Calu3 (cell line): ENCODE results near the gene GRIN1. TPM values are rescaled to one million over a fixed set of nuclear protein-coding genes. Genes with fewer than 3 reads are reported as not detected.

ENCODE experiments used
- BruUV-seq: library from RNA; stranded (reverse); fragments of 400-500 nt; replicated peaks from 2 replicates; lab custom pipeline; 2021; lab: Mats Ljungman, UMichigan
- CTCF ChIA-PET: fragments of 300-600 bp; sonication (Branson Sonifier 250); formaldehyde crosslinking; loops from one replicate; lab custom pipeline; 2022; ENCODE audit warnings: antibody characterized with exemption; lab: Charles Lee
- DNase-seq: peaks from one replicate; pipeline ENCODE4 v3.0.0; 2022
- H3K27ac Mint-ChIP-seq: one replicate; pipeline ENCODE4 v1.8.0; 2022; ENCODE audit warnings: mixed read lengths; ENCODE audit not compliant: unreplicated experiment
- H3K27me3 Mint-ChIP-seq: one replicate; pipeline ENCODE4 v1.8.0; 2022; ENCODE audit warnings: mixed read lengths; ENCODE audit not compliant: unreplicated experiment
- H3K36me3 Mint-ChIP-seq: one replicate; pipeline ENCODE4 v1.8.0; 2022; ENCODE audit warnings: mild to moderate bottlenecking, moderate library complexity, mixed read lengths; ENCODE audit not compliant: insufficient read depth, unreplicated experiment
- H3K4me1 Mint-ChIP-seq: one replicate; pipeline ENCODE4 v1.8.0; 2022; ENCODE audit warnings: mild to moderate bottlenecking, low read depth, mixed read lengths; ENCODE audit not compliant: unreplicated experiment
- H3K4me3 Mint-ChIP-seq: one replicate; pipeline ENCODE4 v1.8.0; 2022; ENCODE audit warnings: mild to moderate bottlenecking, low read depth, moderate library complexity, mixed read lengths; ENCODE audit not compliant: unreplicated experiment
- H3K9me3 Mint-ChIP-seq: one replicate; pipeline ENCODE4 v1.8.0; 2022; ENCODE audit warnings: low read depth, mixed read lengths; ENCODE audit not compliant: unreplicated experiment
- CTCF ChIP-seq: fragments of 200-600 bp; IDR thresholded peaks from one replicate; pipeline ENCODE4 v1.8.0; 2022; ENCODE audit warnings: antibody characterized with exemption; ENCODE audit not compliant: unreplicated experiment
- intact Hi-C: fragments of 100-400 bp; cut with micrococcal nuclease; formaldehyde crosslinking; loops from one replicate; pipeline ENCODE4 v1.10.0; 2022; ENCODE audit not compliant: unreplicated experiment
- total RNA-seq: library from RNA; stranded (reverse); gene quantifications from 2 replicates; pipeline ENCODE4 v1.2.3, GENCODE V29; 2022

GRIN1 gene
- total RNA-seq, 1 experiment from 2014 or later = 0.54 TPM

DNA sequence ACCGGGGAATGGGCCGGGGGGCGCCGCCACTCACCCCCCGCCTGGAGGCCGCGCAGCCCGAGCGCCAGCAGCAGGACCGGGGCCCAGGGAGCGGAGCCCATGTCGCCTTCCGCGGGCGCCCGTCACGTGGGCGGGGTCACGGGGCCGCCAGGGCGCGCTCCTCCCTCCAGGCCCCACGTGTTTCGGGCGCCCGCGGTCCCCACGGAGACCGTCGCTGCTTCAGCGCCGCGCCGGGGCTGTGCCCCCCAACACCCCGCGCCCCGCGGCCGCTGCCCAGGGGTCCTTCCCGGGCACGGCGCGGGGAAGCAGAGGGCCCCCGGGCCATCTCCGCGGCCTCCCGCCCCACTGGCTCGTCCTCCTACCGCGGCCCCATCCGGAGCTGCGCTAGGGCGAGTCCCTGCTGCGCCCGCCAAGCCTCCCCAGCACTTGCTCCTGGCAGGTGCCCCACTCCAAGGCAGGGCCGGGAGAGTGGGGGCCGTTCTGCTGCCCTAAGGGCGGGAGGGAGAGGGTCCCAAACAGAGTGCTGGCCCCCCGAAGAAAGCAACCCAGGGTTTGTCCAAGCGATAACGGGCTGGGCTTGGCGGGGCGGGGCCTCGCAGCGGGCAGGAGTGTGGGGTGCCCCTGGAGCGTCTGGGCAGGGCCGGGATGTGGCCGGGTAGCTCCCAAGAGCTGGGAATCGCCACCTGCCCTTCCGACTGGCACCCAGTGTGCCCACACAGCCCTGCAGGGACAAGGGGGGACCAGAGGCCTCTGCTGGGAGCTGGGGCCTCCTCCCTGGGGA, 24.2 kb upstream of the GRIN1 start, which contains the start of gene DPP7:
TSS of gene DPP7 (minus strand) at position 121 of the 781 bp plus-strand sequence. CDS start at position 101, 20 bp downstream.
- no TSS peak for BruUV-seq

GRCh38 chr9:137115394-137116026, 23.4 kb upstream of the GRIN1 start:
- no peaks in the 10 kb centered on the region for H3K4me1 Mint-ChIP-seq
- TF ChIP-seq CTCF = no peak
- H3K27ac Mint-ChIP-seq = no peak overlapping the region
- intact Hi-C loops = loop anchor here (2.0 kb wide), 1 partner anchor 111 kb away; the partner anchor contains the start of gene RNF224
- no peak for DNase-seq
- peaks cover 14% of the 10 kb centered on the region for H3K27me3 Mint-ChIP-seq
- peaks cover 10% of the 10 kb centered on the region for H3K36me3 Mint-ChIP-seq
- H3K9me3 Mint-ChIP-seq = no peaks in the 10 kb centered on the region
- CTCF ChIA-PET = interaction anchor here (0.5 kb wide), 1 partner anchor 108 kb away, joined by 5 read pairs; no protein-coding TSS in a partner anchor
- no peak overlapping the region for H3K4me3 Mint-ChIP-seq
- no TSS peak for BruUV-seq

More for the DNA sequence above, 24.2 kb upstream of the GRIN1 start, which contains the start of gene DPP7:
- Mint-ChIP-seq H3K4me3 (peak within 1 kb of the TSS; percentile 40), H3K9me3 (no peaks in the 10 kb centered on the region), H3K27me3 (peaks cover 14% of the 10 kb centered on the region), H3K36me3 (peaks cover 10% of the 10 kb centered on the region), H3K4me1 (no peaks in the 10 kb centered on the region), H3K27ac (peak within 1 kb of the TSS; percentile 39)
- no peak for TF ChIP-seq CTCF
- CTCF ChIA-PET = interaction anchor here (0.5 kb wide), 1 partner anchor 109 kb away, joined by 5 read pairs; no protein-coding TSS in a partner anchor
- intact Hi-C loops = no loop called here
- peak; percentile 64 for DNase-seq

DNA sequence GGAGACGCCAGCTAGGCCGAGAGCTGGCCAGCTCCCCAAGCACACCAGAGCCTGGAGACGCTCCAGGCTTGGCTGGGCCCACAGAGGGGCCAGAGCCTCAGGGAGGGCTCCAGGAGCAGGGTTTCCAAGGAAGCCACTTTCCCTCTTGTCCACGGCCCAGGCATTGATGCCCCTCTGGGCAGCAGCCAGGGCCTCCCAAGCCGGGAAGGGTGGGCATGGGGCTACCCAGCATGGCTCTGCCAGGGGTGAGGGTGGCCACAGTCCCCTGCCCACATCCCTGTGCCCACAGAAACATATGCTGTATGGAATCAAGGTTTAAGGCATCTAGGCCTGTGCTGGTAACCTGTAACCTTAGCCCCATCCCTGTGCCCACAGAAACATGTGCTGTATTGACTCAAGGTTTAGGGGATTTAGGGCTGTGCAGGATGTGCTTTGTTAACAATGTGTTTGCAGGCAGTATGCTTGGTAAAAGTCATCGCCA, 22.9 kb upstream of the GRIN1 start:
- CTCF ChIA-PET = no interaction called here

More for the DNA sequence above, 22.9 kb upstream of the GRIN1 start:
- intact Hi-C loops = loop anchor here (2.0 kb wide), 1 partner anchor 111 kb away; the partner anchor contains the start of gene RNF224
- TF ChIP-seq CTCF = no peak
- peaks cover 4% of the 10 kb centered on the region for H3K36me3 Mint-ChIP-seq
- no peak overlapping the region for H3K27ac Mint-ChIP-seq
- DNase-seq = no peak
- H3K9me3 Mint-ChIP-seq = no peaks in the 10 kb centered on the region
- H3K4me3 Mint-ChIP-seq = no peak overlapping the region
- H3K27me3 Mint-ChIP-seq = peaks cover 14% of the 10 kb centered on the region
- H3K4me1 Mint-ChIP-seq = no peaks in the 10 kb centered on the region
- BruUV-seq = no TSS peak
